ENCODE results near the gene HAP1. TPM values are rescaled to one million over a fixed set of nuclear protein-coding genes. Genes with fewer than 3 reads are reported as not detected.

Gene HAP1
- total RNA-seq, 1 donor from 2014 or later = 4.3 TPM

DNA sequence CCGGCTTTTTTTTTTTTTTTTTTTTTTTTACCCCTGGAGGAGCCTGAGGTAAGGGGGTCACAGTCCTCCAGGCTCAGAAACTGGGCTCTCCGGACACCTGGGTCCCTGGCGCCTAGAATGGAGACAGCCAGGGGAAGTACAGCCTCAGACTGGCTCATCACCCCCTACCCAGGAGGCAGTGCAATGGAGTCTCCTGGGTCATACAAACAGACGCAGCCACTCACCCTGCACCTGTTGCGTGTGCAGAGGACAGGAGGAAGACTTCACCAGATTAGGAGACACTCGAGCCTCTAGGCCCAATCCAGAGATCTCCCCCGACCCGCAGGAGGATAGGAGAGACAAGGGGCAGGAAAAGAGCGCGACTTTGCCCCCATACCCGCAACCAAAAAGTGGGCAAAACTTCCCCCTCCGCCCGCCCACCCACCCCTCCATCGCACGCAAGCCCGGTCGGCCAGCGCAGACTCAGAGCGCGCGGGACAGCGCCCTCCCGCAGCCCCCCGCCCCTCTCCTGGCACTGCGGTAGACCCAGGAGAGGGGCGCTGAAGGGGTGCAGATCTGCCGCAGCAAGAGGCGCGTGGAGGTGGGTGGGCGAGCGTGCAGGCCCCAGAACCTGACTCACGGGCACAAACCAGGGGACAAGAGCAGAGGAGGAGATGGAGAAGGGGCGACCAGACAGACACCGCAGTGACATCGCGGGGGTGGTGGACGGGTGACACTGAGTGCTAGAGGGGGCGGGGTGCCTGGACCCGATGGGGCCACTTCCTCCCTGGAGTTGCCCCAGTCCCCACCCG, 900 bp downstream of the HAP1 start:
- TF ChIP-seq CTCF (conservative IDR thresholded peaks at IDR 0.05) = no peak
- H3K4me3 Mint-ChIP-seq = peak overlapping the region; percentile 91
- peaks cover 9% of the 10 kb centered on the region for H3K4me1 Mint-ChIP-seq (ENCODE audit: unreplicated experiment)
- H3K27me3 Mint-ChIP-seq = peaks cover 70% of the 10 kb centered on the region
- no peaks in the 10 kb centered on the region for H3K36me3 Mint-ChIP-seq
- no peak for DNase-seq (ENCODE audit: extremely low spot score, unreplicated experiment)
- no peaks in the 10 kb centered on the region for H3K9me3 Mint-ChIP-seq
- no peak overlapping the region for H3K27ac Mint-ChIP-seq

GRCh38 chr17:41731836-41732235, 2.6 kb downstream of the HAP1 start:
- DNase-seq (ENCODE audit: extremely low spot score, unreplicated experiment) = no peak
- Mint-ChIP-seq H3K27ac (no peak overlapping the region), H3K36me3 (no peaks in the 10 kb centered on the region), H3K4me1 (ENCODE audit: unreplicated experiment) (no peaks in the 10 kb centered on the region), H3K27me3 (peaks cover 59% of the 10 kb centered on the region), H3K4me3 (peak overlapping the region; percentile 14), H3K9me3 (no peaks in the 10 kb centered on the region)
- TF ChIP-seq CTCF (conservative IDR thresholded peaks at IDR 0.05) = no peak

- H3K4me3 Mint-ChIP-seq = no peak overlapping the region
- no peak for DNase-seq (ENCODE audit: extremely low spot score, unreplicated experiment)
- no peak overlapping the region for H3K27ac Mint-ChIP-seq
- TF ChIP-seq CTCF (conservative IDR thresholded peaks at IDR 0.05) = no peak
- no peaks in the 10 kb centered on the region for H3K36me3 Mint-ChIP-seq
- no peaks in the 10 kb centered on the region for H3K4me1 Mint-ChIP-seq (ENCODE audit: unreplicated experiment)
- no peaks in the 10 kb centered on the region for H3K9me3 Mint-ChIP-seq
- peaks cover 47% of the 10 kb centered on the region for H3K27me3 Mint-ChIP-seq
Measured at GRCh38 chr17:41730479-41730878, 4.0 kb downstream of the HAP1 start.

DNA sequence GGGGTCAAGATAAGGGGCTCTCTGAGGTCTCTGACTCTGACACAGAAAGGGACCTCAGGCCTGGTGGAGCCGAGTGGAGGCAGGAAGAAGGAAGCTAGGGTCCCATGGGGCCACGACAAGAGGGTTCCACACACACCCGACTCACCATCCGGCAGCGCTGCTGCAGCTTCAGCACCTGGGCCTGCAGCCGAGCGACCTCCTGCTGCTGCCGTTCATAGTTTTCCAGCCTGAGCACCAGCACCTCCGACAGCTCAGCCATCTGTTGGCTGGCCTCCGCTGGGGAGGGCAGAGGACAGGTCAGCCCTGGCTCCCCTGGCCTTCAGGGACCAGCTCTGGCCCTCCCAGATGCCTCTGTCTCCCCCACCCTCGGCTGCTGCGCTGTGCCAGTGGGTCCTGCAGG, 6.4 kb downstream of the HAP1 start:
- H3K36me3 Mint-ChIP-seq = no peaks in the 10 kb centered on the region
- DNase-seq (ENCODE audit: extremely low spot score, unreplicated experiment) = no peak
- H3K27ac Mint-ChIP-seq = no peak overlapping the region
- H3K4me3 Mint-ChIP-seq = no peak overlapping the region
- H3K9me3 Mint-ChIP-seq = no peaks in the 10 kb centered on the region
- no peaks in the 10 kb centered on the region for H3K4me1 Mint-ChIP-seq (ENCODE audit: unreplicated experiment)
- TF ChIP-seq CTCF (conservative IDR thresholded peaks at IDR 0.05) = no peak
- peaks cover 29% of the 10 kb centered on the region for H3K27me3 Mint-ChIP-seq

- no peak for TF ChIP-seq CTCF (conservative IDR thresholded peaks at IDR 0.05)
- no peak for DNase-seq (ENCODE audit: extremely low spot score, unreplicated experiment)
- Mint-ChIP-seq H3K4me3 (no peak overlapping the region), H3K27ac (no peak overlapping the region), H3K4me1 (ENCODE audit: unreplicated experiment) (no peaks in the 10 kb centered on the region), H3K36me3 (no peaks in the 10 kb centered on the region), H3K9me3 (no peaks in the 10 kb centered on the region), H3K27me3 (peaks cover 3% of the 10 kb centered on the region)
Measured at GRCh38 chr17:41725134-41725533, 9.3 kb downstream of the HAP1 start.
